Neural cell (in vitro differentiated cells): ENCODE results near the gene CACNA2D4. TPM values are rescaled to one million over a fixed set of nuclear protein-coding genes. Genes with fewer than 3 reads are reported as not detected.

Source experiments
- H2AFZ ChIP-seq: fragments of 200-600, 300-800 bp; sonication (generic), shearing (Covaris generic); 2 replicates; pipeline ENCODE4 v1.6.0; 2014; ENCODE audit warnings: low read depth, mild to moderate bottlenecking, antibody characterized with exemption, low read length, moderate library complexity
- H3F3A ChIP-seq: fragments of 200-600 bp; shearing (Covaris generic); 2 replicates; pipeline ENCODE4 v1.6.1; 2016; ENCODE audit warnings: mild to moderate bottlenecking, moderate library complexity, mixed read lengths, antibody characterized with exemption, low read length; ENCODE audit not compliant: insufficient read depth, poor library complexity, severe bottlenecking
- H3K27ac ChIP-seq: fragments of 200-600, 300-800 bp; sonication (generic), shearing (Covaris generic); 2 replicates; pipeline ENCODE4 v1.5.1; 2014; ENCODE audit warnings: mild to moderate bottlenecking, low read length, moderate library complexity
- H3K27me3 ChIP-seq: fragments of 300-800, 200-600 bp; sonication (generic), shearing (Covaris generic); 2 replicates; pipeline ENCODE4 v1.6.0; 2014; ENCODE audit warnings: mild to moderate bottlenecking, low read depth, low read length, moderate library complexity; ENCODE audit not compliant: insufficient read depth
- H3K36me3 ChIP-seq: fragments of 300-800, 200-600 bp; sonication (generic), shearing (Covaris generic); 2 replicates; pipeline ENCODE4 v1.5.1; 2014; ENCODE audit warnings: mild to moderate bottlenecking, antibody characterized with exemption, low read length, moderate library complexity; ENCODE audit not compliant: insufficient read depth
- H3K4me2 ChIP-seq: fragments of 300-800, 200-600 bp; sonication (generic), shearing (Covaris generic); 2 replicates; pipeline ENCODE4 v1.6.0; 2014; ENCODE audit warnings: mild to moderate bottlenecking, low read length
- H3K4me3 ChIP-seq: fragments of 300-800, 200-600 bp; sonication (generic), shearing (Covaris generic); 2 replicates; pipeline ENCODE4 v1.5.1; 2014; ENCODE audit warnings: mild to moderate bottlenecking, low read length, moderate library complexity
- H3K79me2 ChIP-seq: fragments of 200-600 bp; shearing (Covaris generic); replicated peaks from 2 replicates; pipeline ENCODE4 v1.6.0; 2014; ENCODE audit warnings: mild to moderate bottlenecking, low read length, moderate library complexity; ENCODE audit not compliant: insufficient read depth
- H3K9ac ChIP-seq: fragments of 300-800, 200-600 bp; sonication (generic), shearing (Covaris generic); 2 replicates; pipeline ENCODE4 v1.6.1; 2016; ENCODE audit warnings: mild to moderate bottlenecking, low read length, mixed read lengths
- H3K9me2 ChIP-seq: fragments of 200-600 bp; shearing (Covaris generic); 2 replicates; pipeline ENCODE4 v1.6.1; 2016; ENCODE audit warnings: mild to moderate bottlenecking, low read length, mixed read lengths; ENCODE audit not compliant: insufficient read depth
- H3K9me3 ChIP-seq: fragments of 200-600, 300-800 bp; sonication (generic), shearing (Covaris generic); 2 replicates; pipeline ENCODE4 v1.6.1; 2016; ENCODE audit warnings: mild to moderate bottlenecking, mixed run types, low read length, moderate library complexity, mixed read lengths
- H4K20me1 ChIP-seq: fragments of 200-600 bp; shearing (Covaris generic); 2 replicates; pipeline ENCODE4 v1.6.1; 2016; ENCODE audit warnings: mild to moderate bottlenecking, mixed run types; ENCODE audit not compliant: insufficient read depth
- EP300 ChIP-seq: fragments of 450-650 bp; conservative IDR thresholded peaks from 2 replicates; pipeline ENCODE4 v1.6.1; 2014; ENCODE audit warnings: antibody characterized with exemption, mild to moderate bottlenecking, moderate library complexity; ENCODE audit not compliant: poor library complexity, severe bottlenecking
- EZH2 ChIP-seq: fragments of 200-600, 300-800 bp; shearing (Covaris generic), sonication (generic); IDR thresholded peaks from 2 replicates; pipeline ENCODE4 v1.6.1; 2014; ENCODE audit warnings: antibody characterized with exemption, low read length, borderline replicate concordance, mild to moderate bottlenecking; ENCODE audit not compliant: insufficient read depth, poor library complexity, severe bottlenecking
- MXI1 ChIP-seq: fragments of 450-650 bp; conservative IDR thresholded peaks from 2 replicates; pipeline ENCODE4 v1.6.1; 2014; ENCODE audit warnings: antibody characterized with exemption, mild to moderate bottlenecking; ENCODE audit not compliant: poor library complexity, severe bottlenecking
- POLR2AphosphoS5 ChIP-seq: IDR thresholded peaks from 2 replicates; pipeline ENCODE4 v1.6.1; 2012
- RAD21 ChIP-seq: fragments of 450-650 bp; conservative IDR thresholded peaks from 2 replicates; pipeline ENCODE4 v1.6.1; 2014; ENCODE audit warnings: antibody characterized with exemption, mild to moderate bottlenecking, moderate library complexity
- SMC3 ChIP-seq: fragments of 450-650 bp; conservative IDR thresholded peaks from 2 replicates; pipeline ENCODE4 v1.6.1; 2014; ENCODE audit warnings: antibody characterized with exemption, mild to moderate bottlenecking, moderate library complexity; ENCODE audit not compliant: poor library complexity
- TAF1 ChIP-seq: IDR thresholded peaks from 2 replicates; pipeline ENCODE4 v1.6.1; 2012; ENCODE audit warnings: low read depth
- polyA plus RNA-seq: library from polyadenylated mRNA; depleted of rRNA; stranded (reverse); fragments of >200 nt; gene quantifications from 2 replicates; pipeline ENCODE4 v1.2.3, GENCODE V29; 2014
- TF ChIP-seq, protein P1 (sequence below): IDR thresholded peaks from 2 replicates; pipeline ENCODE4 v1.6.1; 2012; ENCODE audit warnings: borderline replicate concordance
- TF ChIP-seq, protein P2 (sequence below): fragments of 450-650 bp; IDR thresholded peaks from 2 replicates; pipeline ENCODE4 v1.5.1; 2014; ENCODE audit warnings: antibody characterized with exemption, mild to moderate bottlenecking, moderate library complexity; ENCODE audit not compliant: poor library complexity, severe bottlenecking

The CACNA2D4 gene
- polyA plus RNA-seq, 1 donor from 2014 or later = not detected

DNA sequence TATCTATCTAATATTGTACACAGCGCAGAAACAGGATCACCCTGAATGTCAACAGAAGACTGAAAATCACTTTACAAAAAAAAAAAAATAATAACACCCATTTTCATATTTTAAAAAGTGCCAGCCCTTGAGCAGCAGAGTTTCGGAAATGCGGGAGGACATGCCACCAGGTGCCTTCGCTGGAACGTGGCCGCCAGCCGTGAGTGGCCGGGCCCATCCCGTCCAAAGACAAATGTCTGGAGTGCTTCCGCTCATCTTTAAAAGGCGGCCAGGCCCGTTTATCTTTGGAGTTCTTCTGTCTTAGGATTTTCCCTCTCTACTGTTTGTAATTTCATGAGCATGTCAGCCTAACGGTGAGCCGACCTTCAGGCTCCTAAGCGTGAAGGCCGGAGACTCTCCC, 54.6 kb downstream of the CACNA2D4 start:
- H3K9me2 ChIP-seq = no peaks in the 10 kb centered on the region
- no peaks in the 10 kb centered on the region for H3F3A ChIP-seq
- no peak overlapping the region for H3K4me2 ChIP-seq
- TF ChIP-seq, protein P1, sequence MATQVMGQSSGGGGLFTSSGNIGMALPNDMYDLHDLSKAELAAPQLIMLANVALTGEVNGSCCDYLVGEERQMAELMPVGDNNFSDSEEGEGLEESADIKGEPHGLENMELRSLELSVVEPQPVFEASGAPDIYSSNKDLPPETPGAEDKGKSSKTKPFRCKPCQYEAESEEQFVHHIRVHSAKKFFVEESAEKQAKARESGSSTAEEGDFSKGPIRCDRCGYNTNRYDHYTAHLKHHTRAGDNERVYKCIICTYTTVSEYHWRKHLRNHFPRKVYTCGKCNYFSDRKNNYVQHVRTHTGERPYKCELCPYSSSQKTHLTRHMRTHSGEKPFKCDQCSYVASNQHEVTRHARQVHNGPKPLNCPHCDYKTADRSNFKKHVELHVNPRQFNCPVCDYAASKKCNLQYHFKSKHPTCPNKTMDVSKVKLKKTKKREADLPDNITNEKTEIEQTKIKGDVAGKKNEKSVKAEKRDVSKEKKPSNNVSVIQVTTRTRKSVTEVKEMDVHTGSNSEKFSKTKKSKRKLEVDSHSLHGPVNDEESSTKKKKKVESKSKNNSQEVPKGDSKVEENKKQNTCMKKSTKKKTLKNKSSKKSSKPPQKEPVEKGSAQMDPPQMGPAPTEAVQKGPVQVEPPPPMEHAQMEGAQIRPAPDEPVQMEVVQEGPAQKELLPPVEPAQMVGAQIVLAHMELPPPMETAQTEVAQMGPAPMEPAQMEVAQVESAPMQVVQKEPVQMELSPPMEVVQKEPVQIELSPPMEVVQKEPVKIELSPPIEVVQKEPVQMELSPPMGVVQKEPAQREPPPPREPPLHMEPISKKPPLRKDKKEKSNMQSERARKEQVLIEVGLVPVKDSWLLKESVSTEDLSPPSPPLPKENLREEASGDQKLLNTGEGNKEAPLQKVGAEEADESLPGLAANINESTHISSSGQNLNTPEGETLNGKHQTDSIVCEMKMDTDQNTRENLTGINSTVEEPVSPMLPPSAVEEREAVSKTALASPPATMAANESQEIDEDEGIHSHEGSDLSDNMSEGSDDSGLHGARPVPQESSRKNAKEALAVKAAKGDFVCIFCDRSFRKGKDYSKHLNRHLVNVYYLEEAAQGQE = no peak
- TF ChIP-seq TAF1 = no peak
- TF ChIP-seq, protein P2, sequence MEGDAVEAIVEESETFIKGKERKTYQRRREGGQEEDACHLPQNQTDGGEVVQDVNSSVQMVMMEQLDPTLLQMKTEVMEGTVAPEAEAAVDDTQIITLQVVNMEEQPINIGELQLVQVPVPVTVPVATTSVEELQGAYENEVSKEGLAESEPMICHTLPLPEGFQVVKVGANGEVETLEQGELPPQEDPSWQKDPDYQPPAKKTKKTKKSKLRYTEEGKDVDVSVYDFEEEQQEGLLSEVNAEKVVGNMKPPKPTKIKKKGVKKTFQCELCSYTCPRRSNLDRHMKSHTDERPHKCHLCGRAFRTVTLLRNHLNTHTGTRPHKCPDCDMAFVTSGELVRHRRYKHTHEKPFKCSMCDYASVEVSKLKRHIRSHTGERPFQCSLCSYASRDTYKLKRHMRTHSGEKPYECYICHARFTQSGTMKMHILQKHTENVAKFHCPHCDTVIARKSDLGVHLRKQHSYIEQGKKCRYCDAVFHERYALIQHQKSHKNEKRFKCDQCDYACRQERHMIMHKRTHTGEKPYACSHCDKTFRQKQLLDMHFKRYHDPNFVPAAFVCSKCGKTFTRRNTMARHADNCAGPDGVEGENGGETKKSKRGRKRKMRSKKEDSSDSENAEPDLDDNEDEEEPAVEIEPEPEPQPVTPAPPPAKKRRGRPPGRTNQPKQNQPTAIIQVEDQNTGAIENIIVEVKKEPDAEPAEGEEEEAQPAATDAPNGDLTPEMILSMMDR = no peak
- no peak for TF ChIP-seq POLR2AphosphoS5
- no peak for TF ChIP-seq SMC3
- no peak for TF ChIP-seq RAD21
- no peak for TF ChIP-seq EZH2
- no peak for TF ChIP-seq MXI1
- no peak for TF ChIP-seq EP300
- H2AFZ ChIP-seq = no peak overlapping the region
- H3K9me3 ChIP-seq = no peaks in the 10 kb centered on the region
- no peaks in the 10 kb centered on the region for H4K20me1 ChIP-seq
- no peak overlapping the region for H3K9ac ChIP-seq
- no peaks in the 10 kb centered on the region for H3K79me2 ChIP-seq
- H3K4me3 ChIP-seq = no peak overlapping the region
- no peaks in the 10 kb centered on the region for H3K36me3 ChIP-seq
- H3K27ac ChIP-seq = no peak overlapping the region
- H3K27me3 ChIP-seq = no peaks in the 10 kb centered on the region

DNA sequence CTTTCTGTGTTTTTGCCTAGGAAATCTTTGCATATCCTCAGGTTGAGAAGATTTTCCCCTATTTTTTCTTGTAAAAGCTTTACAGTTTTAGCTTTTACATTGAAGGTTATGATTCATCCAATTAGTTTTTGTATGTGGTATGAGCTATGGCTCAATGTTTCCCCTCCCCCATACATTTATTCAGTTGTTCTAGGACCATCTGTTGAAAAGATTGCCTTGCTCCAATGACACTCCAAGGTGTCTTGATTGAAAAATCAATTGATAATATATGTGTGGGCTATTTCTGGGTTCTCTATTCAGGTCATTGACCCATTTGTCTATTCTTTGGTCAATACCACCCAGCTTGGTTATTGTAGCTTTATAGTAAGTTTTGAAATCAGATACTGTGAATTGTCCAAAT, 55.5 kb downstream of the CACNA2D4 start:
- Histone ChIP-seq H3K27ac (no peak overlapping the region), H3K9me2 (no peaks in the 10 kb centered on the region), H3K4me2 (no peak overlapping the region), H3K79me2 (no peaks in the 10 kb centered on the region), H3K36me3 (no peaks in the 10 kb centered on the region), H3K9ac (no peak overlapping the region), H3K4me3 (no peak overlapping the region), H3K9me3 (no peaks in the 10 kb centered on the region), H4K20me1 (no peaks in the 10 kb centered on the region), H3K27me3 (no peaks in the 10 kb centered on the region), H2AFZ (no peak overlapping the region), H3F3A (no peaks in the 10 kb centered on the region)
- TF ChIP-seq TAF1 (no peak), MXI1 (no peak), SMC3 (no peak), EP300 (no peak), POLR2AphosphoS5 (no peak), RAD21 (no peak), EZH2 (no peak)
- TF ChIP-seq, protein P2 = no peak
- TF ChIP-seq, protein P1 = no peak
